Nephron progenitor cell (in vitro differentiated cells): ENCODE results near the gene PALLD.

ENCODE experiments used
- DNase-seq: peaks from one replicate; pipeline ENCODE4 v3.0.0; 2021
- H3K27ac Mint-ChIP-seq: 2 replicates; pipeline ENCODE4 v1.8.0; 2021; ENCODE audit warnings: mild to moderate bottlenecking, moderate library complexity, mixed read lengths
- H3K27me3 Mint-ChIP-seq: 2 replicates; pipeline ENCODE4 v1.8.0; 2021; ENCODE audit warnings: mild to moderate bottlenecking, low read depth, mixed read lengths; ENCODE audit not compliant: poor library complexity
- H3K36me3 Mint-ChIP-seq: 2 replicates; pipeline ENCODE4 v1.8.0; 2021; ENCODE audit warnings: low read depth, mixed read lengths
- H3K4me1 Mint-ChIP-seq: 2 replicates; pipeline ENCODE4 v1.8.0; 2021; ENCODE audit warnings: mixed read lengths
- H3K4me3 Mint-ChIP-seq: 2 replicates; pipeline ENCODE4 v1.8.0; 2021; ENCODE audit warnings: mild to moderate bottlenecking, moderate library complexity, mixed read lengths
- H3K9me3 Mint-ChIP-seq: 2 replicates; pipeline ENCODE4 v1.8.0; 2021; ENCODE audit warnings: mild to moderate bottlenecking, moderate library complexity, mixed read lengths
- CTCF ChIP-seq: fragments of 200-600 bp; sonication (generic); IDR thresholded peaks from 2 replicates; pipeline ENCODE4 v1.5.0; 2021; ENCODE audit warnings: antibody characterized with exemption

PALLD gene

GRCh38 chr4:168731006-168731636, 234.3 kb downstream of the PALLD start:
- Mint-ChIP-seq H3K4me1 (peaks cover 34% of the 10 kb centered on the region), H3K9me3 (peaks cover 32% of the 10 kb centered on the region), H3K36me3 (peaks cover 52% of the 10 kb centered on the region), H3K27ac (peak overlapping the region; percentile 10), H3K27me3 (no peaks in the 10 kb centered on the region), H3K4me3 (no peak overlapping the region)
- TF ChIP-seq CTCF: no peak
- DNase-seq: no peak

- Mint-ChIP-seq H3K4me1 (peaks cover 41% of the 10 kb centered on the region), H3K36me3 (peaks cover 50% of the 10 kb centered on the region), H3K27ac (peak overlapping the region; percentile 53)
These were observed 235.0 kb downstream of the PALLD start for GRCh38 chr4:168731706-168732414.

GRCh38 chr4:168732714-168733113, 235.9 kb downstream of the PALLD start:
- Mint-ChIP-seq H3K4me3 (no peak overlapping the region), H3K27ac (no peak overlapping the region), H3K4me1 (peaks cover 50% of the 10 kb centered on the region), H3K36me3 (peaks cover 50% of the 10 kb centered on the region), H3K27me3 (no peaks in the 10 kb centered on the region), H3K9me3 (peaks cover 16% of the 10 kb centered on the region)
- no peak for TF ChIP-seq CTCF
- no peak for DNase-seq

More at GRCh38 chr4:168731706-168732414, 235.0 kb downstream of the PALLD start:
- H3K4me3 Mint-ChIP-seq: no peak overlapping the region
- DNase-seq: no peak
- no peaks in the 10 kb centered on the region for H3K27me3 Mint-ChIP-seq
- no peak for TF ChIP-seq CTCF
- H3K9me3 Mint-ChIP-seq: peaks cover 25% of the 10 kb centered on the region

GRCh38 chr4:168734703-168735678, 238.1 kb downstream of the PALLD start:
- Mint-ChIP-seq H3K9me3 (no peaks in the 10 kb centered on the region), H3K27me3 (no peaks in the 10 kb centered on the region), H3K27ac (peak overlapping the region; percentile 7), H3K36me3 (peaks cover 41% of the 10 kb centered on the region), H3K4me1 (peaks cover 54% of the 10 kb centered on the region), H3K4me3 (no peak overlapping the region)
- DNase-seq: no peak
- TF ChIP-seq CTCF: no peak

- Mint-ChIP-seq H3K4me1 (peaks cover 54% of the 10 kb centered on the region), H3K36me3 (peaks cover 36% of the 10 kb centered on the region), H3K27me3 (no peaks in the 10 kb centered on the region), H3K27ac (peak overlapping the region; percentile 7), H3K9me3 (no peaks in the 10 kb centered on the region), H3K4me3 (no peak overlapping the region)
- TF ChIP-seq CTCF: no peak
- DNase-seq: no peak
These were observed 238.9 kb downstream of the PALLD start for GRCh38 chr4:168735735-168736134.
